SK-N-SH (cell line): ENCODE data around the gene GALNT6. TPM values are rescaled to one million over a fixed set of nuclear protein-coding genes. Genes with fewer than 3 reads are reported as not detected.

ENCODE experiments used
- CTCF ChIA-PET: fragments of 300-600, 350-600 bp; formaldehyde crosslinking; extraction: SDS; loops from one replicate; lab custom pipeline; 2021; lab: Yijun Ruan, JAX
- POLR2A ChIA-PET: fragments of 350-600 bp; sonication (Branson Sonifier 250); formaldehyde crosslinking; extraction: SDS; loops from one replicate; lab custom pipeline; 2020; ENCODE audit warnings: antibody characterized with exemption, inconsistent platforms; lab: Yijun Ruan, JAX
- DNase-seq: peaks from one replicate; pipeline ENCODE4 v3.0.0; 2012
- H2AFZ ChIP-seq: fragments of 200-600 bp; sonication (generic); 2 replicates; pipeline ENCODE4 v1.8.1; 2016; ENCODE audit warnings: antibody characterized with exemption, mild to moderate bottlenecking, low read depth
- H3F3A ChIP-seq: fragments of 200-600 bp; sonication (generic); replicated peaks from 2 replicates; pipeline ENCODE3; 2016; ENCODE audit warnings: antibody characterized with exemption, mild to moderate bottlenecking; ENCODE audit not compliant: insufficient read depth
- H3K27ac ChIP-seq, 2 experiments: fragments of 200-500 bp in 1 of 2; fragments of 200-600 bp in 1 of 2; sonication (Bioruptor generic) in 1 of 2; sonication (generic), shearing (Covaris generic) in 1 of 2; 2 replicates each; pipeline versions ENCODE4 v1.5.1 to v1.6.1; 2014 to 2016; ENCODE audit warnings: low read depth in 2 of 2, inconsistent platforms in 1 of 2, low read length in 1 of 2, mild to moderate bottlenecking in 1 of 2, mixed read lengths in 1 of 2
- H3K27me3 ChIP-seq: fragments of 200-600 bp; sonication (generic), shearing (Covaris generic); 2 replicates; pipeline ENCODE4 v1.6.1; 2016; ENCODE audit warnings: mixed run types; ENCODE audit not compliant: insufficient read depth
- H3K36me3 ChIP-seq, 2 experiments: fragments of 200-500 bp in 1 of 2; fragments of 200-600 bp in 1 of 2; sonication (Bioruptor generic) in 1 of 2; sonication (generic) in 1 of 2; replicated peaks in 1 of 2; 2 replicates each; pipeline versions ENCODE3 to v1.5.1; 2014 to 2016; ENCODE audit warnings: low read length in 1 of 2, mild to moderate bottlenecking in 1 of 2; ENCODE audit not compliant: insufficient read depth in 2 of 2, control insufficient read depth in 1 of 2
- H3K4me1 ChIP-seq, 2 experiments: fragments of 200-500 bp in 1 of 2; fragments of 200-600 bp in 1 of 2; sonication (Bioruptor generic) in 1 of 2; sonication (generic), shearing (Covaris generic) in 1 of 2; 2 replicates each; pipeline versions ENCODE4 v1.5.1 to v1.6.1; 2014 to 2016; ENCODE audit warnings: low read depth in 1 of 2, low read length in 1 of 2, mixed run types in 1 of 2; ENCODE audit not compliant: insufficient read depth in 2 of 2, control insufficient read depth in 1 of 2
- H3K4me2 ChIP-seq: fragments of 200-600 bp; sonication (generic), shearing (Covaris generic); 2 replicates; pipeline ENCODE4 v1.6.1; 2017; ENCODE audit warnings: mixed run types
- H3K4me3 ChIP-seq, 2 experiments: fragments of 200-500 bp in 1 of 2; fragments of 200-600 bp in 1 of 2; sonication (Bioruptor generic) in 1 of 2; sonication (generic), shearing (Covaris generic) in 1 of 2; 2 replicates each; pipeline versions ENCODE4 v1.5.1 to v1.8.1; 2014 to 2016; ENCODE audit warnings: low read depth in 2 of 2, inconsistent platforms in 1 of 2, low read length in 1 of 2, mild to moderate bottlenecking in 1 of 2, mixed read lengths in 1 of 2, moderate library complexity in 1 of 2
- H3K79me2 ChIP-seq: fragments of 200-600 bp; sonication (generic); 2 replicates; pipeline ENCODE4 v1.8.1; 2017; ENCODE audit warnings: mild to moderate bottlenecking; ENCODE audit not compliant: insufficient read depth
- H3K9ac ChIP-seq: fragments of 200-600 bp; sonication (generic); 2 replicates; pipeline ENCODE4 v1.6.1; 2017; ENCODE audit warnings: mixed run types
- H3K9me2 ChIP-seq: fragments of 200-600 bp; sonication (generic); 2 replicates; pipeline ENCODE4 v1.6.1; 2017; ENCODE audit warnings: mixed run types
- H3K9me3 ChIP-seq: fragments of 200-600 bp; sonication (generic); 2 replicates; pipeline ENCODE4 v1.6.1; 2017; ENCODE audit warnings: mixed run types, mild to moderate bottlenecking, moderate library complexity
- H4K20me1 ChIP-seq: fragments of 200-600 bp; sonication (generic); 2 replicates; pipeline ENCODE4 v1.6.1; 2017; ENCODE audit warnings: mild to moderate bottlenecking, mixed run types; ENCODE audit not compliant: insufficient read depth
- EP300 ChIP-seq, 2 experiments: IDR thresholded peaks; 2 replicates each; pipeline versions ENCODE4 v1.4.0 to v1.6.1; 2012; ENCODE audit warnings: borderline replicate concordance in 1 of 2, low read depth in 1 of 2, low read length in 1 of 2
- FOSL2 ChIP-seq: IDR thresholded peaks from 2 replicates; pipeline ENCODE4 v1.4.0; 2012; ENCODE audit warnings: low read depth, mild to moderate bottlenecking, moderate library complexity, borderline replicate concordance
- FOXJ3 ChIP-seq: sonication (generic); formaldehyde crosslinking; IDR thresholded peaks from 2 replicates; pipeline ENCODE4 v1.5.1; 2020; ENCODE audit warnings: mild to moderate bottlenecking, missing genetic modification reagents
- GABPA ChIP-seq: IDR thresholded peaks from 2 replicates; pipeline ENCODE4 v1.4.0; 2012; ENCODE audit warnings: low read depth, mild to moderate bottlenecking
- GATA2 ChIP-seq: sonication (generic); formaldehyde crosslinking; IDR thresholded peaks from 2 replicates; pipeline ENCODE4 v1.5.0; 2020; ENCODE audit warnings: mild to moderate bottlenecking, missing genetic modification reagents
- JUND ChIP-seq: IDR thresholded peaks from 2 replicates; pipeline ENCODE4 v1.4.0; 2012
- MXI1 ChIP-seq: IDR thresholded peaks from 2 replicates; pipeline ENCODE4 v1.6.1; 2012; ENCODE audit warnings: mild to moderate bottlenecking, low read depth, low read length, improper control_type of control experiment
- POLR2AphosphoS5 ChIP-seq: IDR thresholded peaks from 2 replicates; pipeline ENCODE4 v1.6.1; 2012; ENCODE audit warnings: low read depth, low read length
- RAD21 ChIP-seq: IDR thresholded peaks from 2 replicates; pipeline ENCODE4 v1.6.1; 2012; ENCODE audit warnings: mild to moderate bottlenecking, low read length
- RCOR1 ChIP-seq: fragments of 150-350 bp; IDR thresholded peaks from 2 replicates; pipeline ENCODE4 v1.6.1; 2017; ENCODE audit warnings: antibody characterized with exemption, low read length
- RXRA ChIP-seq: IDR thresholded peaks from 2 replicates; pipeline ENCODE4 v1.4.0; 2012; ENCODE audit warnings: low read depth, mild to moderate bottlenecking, borderline replicate concordance
- SIN3A ChIP-seq: IDR thresholded peaks from 2 replicates; pipeline ENCODE4 v1.6.1; 2012; ENCODE audit warnings: low read depth, mild to moderate bottlenecking, low read length, moderate library complexity, borderline replicate concordance
- SMC3 ChIP-seq: IDR thresholded peaks from 2 replicates; pipeline ENCODE4 v1.6.1; 2012; ENCODE audit warnings: low read depth, low read length, improper control_type of control experiment
- TCF12 ChIP-seq: IDR thresholded peaks from 2 replicates; pipeline ENCODE4 v1.4.0; 2012
- TEAD4 ChIP-seq: IDR thresholded peaks from 2 replicates; pipeline ENCODE4 v1.4.0; 2012; ENCODE audit warnings: mild to moderate bottlenecking, borderline replicate concordance; ENCODE audit not compliant: insufficient read depth
- WGBS: methylation state at CpG from one replicate; pipeline ENCODE4 v1.1.6; 2017; ENCODE audit warnings: low lambda C conversion rate; 5-methylcytosine and 5-hydroxymethylcytosine counted together
- polyA plus RNA-seq, 3 experiments: library from polyadenylated mRNA; depleted of rRNA; stranded (reverse); fragments of >200 nt; gene quantifications; 2 replicates each; pipeline ENCODE4 v1.2.3, GENCODE V29; 2012
- TF ChIP-seq, protein P1 (sequence below): IDR thresholded peaks from 2 replicates; pipeline ENCODE4 v1.4.0; 2012; ENCODE audit warnings: low read depth, borderline replicate concordance
- TF ChIP-seq, protein P2 (sequence below): IDR thresholded peaks from 2 replicates; pipeline ENCODE4 v1.4.0; 2012; ENCODE audit warnings: low read depth
- TF ChIP-seq, protein P3 (sequence below): IDR thresholded peaks from 2 replicates; pipeline ENCODE4 v1.4.0; 2012; ENCODE audit warnings: low read depth, borderline replicate concordance
- TF ChIP-seq, protein P4 (sequence below): fragments of 150-350 bp; IDR thresholded peaks from 2 replicates; pipeline ENCODE4 v1.6.1; 2016; ENCODE audit warnings: mild to moderate bottlenecking, low read depth, low read length

GALNT6 gene
- polyA plus RNA-seq, 1 of the 3 experiments (the other 2 are of a cell fraction) = 0.74 TPM

DNA sequence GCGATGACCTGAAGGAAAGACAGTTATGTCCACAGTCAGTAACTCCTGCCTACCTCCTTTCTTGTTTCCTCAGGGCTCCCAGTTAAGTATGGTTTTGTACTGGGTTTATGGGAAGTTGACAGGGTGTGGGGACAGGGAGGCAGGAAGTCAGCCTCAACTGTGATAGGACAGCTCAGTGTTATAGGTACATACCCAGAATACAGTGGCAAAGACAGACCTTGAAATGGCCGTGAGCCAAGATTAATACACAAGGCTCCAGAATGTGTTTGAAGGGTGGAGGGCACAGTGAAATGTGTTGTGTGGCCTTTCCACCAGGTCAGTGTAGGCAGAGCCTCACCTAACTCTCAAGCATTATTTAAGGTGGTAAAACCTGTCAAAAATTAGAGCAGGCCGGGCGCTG is 62.6 kb downstream of the GALNT6 start:
- no peaks in the 10 kb centered on the region for H3K9me2 ChIP-seq

More for the DNA sequence above, 62.6 kb downstream of the GALNT6 start:
- CTCF ChIA-PET = no interaction called here
- Histone ChIP-seq H2AFZ (no peak overlapping the region), H3K27me3 (no peaks in the 10 kb centered on the region), H4K20me1 (no peaks in the 10 kb centered on the region), H3K9me3 (no peaks in the 10 kb centered on the region), H3K4me1 (no peaks in the 10 kb centered on the region), H3F3A (no peaks in the 10 kb centered on the region), H3K4me3 (no peak overlapping the region), H3K9ac (no peak overlapping the region), H3K4me2 (no peak overlapping the region), H3K27ac (no peak overlapping the region), H3K79me2 (no peaks in the 10 kb centered on the region), H3K36me3 (no peaks in the 10 kb centered on the region)
- TF ChIP-seq RAD21 = no peak
- no peak for TF ChIP-seq GABPA
- no peak for TF ChIP-seq FOSL2
- no peak for TF ChIP-seq SMC3
- no peak for TF ChIP-seq TCF12
- TF ChIP-seq EP300 (IDR thresholded peaks at IDR 0.05; ENCODE audit: borderline replicate concordance in 1 of 2, low read depth in 1 of 2, low read length in 1 of 2) = no peak
- TF ChIP-seq, protein P1, sequence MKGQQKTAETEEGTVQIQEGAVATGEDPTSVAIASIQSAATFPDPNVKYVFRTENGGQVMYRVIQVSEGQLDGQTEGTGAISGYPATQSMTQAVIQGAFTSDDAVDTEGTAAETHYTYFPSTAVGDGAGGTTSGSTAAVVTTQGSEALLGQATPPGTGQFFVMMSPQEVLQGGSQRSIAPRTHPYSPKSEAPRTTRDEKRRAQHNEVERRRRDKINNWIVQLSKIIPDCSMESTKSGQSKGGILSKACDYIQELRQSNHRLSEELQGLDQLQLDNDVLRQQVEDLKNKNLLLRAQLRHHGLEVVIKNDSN = no peak
- TF ChIP-seq, protein P2, sequence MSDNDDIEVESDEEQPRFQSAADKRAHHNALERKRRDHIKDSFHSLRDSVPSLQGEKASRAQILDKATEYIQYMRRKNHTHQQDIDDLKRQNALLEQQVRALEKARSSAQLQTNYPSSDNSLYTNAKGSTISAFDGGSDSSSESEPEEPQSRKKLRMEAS = no peak
- no peak for TF ChIP-seq TEAD4
- TF ChIP-seq, protein P3, sequence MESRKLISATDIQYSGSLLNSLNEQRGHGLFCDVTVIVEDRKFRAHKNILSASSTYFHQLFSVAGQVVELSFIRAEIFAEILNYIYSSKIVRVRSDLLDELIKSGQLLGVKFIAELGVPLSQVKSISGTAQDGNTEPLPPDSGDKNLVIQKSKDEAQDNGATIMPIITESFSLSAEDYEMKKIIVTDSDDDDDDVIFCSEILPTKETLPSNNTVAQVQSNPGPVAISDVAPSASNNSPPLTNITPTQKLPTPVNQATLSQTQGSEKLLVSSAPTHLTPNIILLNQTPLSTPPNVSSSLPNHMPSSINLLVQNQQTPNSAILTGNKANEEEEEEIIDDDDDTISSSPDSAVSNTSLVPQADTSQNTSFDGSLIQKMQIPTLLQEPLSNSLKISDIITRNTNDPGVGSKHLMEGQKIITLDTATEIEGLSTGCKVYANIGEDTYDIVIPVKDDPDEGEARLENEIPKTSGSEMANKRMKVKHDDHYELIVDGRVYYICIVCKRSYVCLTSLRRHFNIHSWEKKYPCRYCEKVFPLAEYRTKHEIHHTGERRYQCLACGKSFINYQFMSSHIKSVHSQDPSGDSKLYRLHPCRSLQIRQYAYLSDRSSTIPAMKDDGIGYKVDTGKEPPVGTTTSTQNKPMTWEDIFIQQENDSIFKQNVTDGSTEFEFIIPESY = no peak
- no peak for TF ChIP-seq FOXJ3
- no peak for TF ChIP-seq JUND
- no peak for TF ChIP-seq POLR2AphosphoS5
- no peak for TF ChIP-seq GATA2
- no peak for TF ChIP-seq RXRA
- TF ChIP-seq, protein P4, sequence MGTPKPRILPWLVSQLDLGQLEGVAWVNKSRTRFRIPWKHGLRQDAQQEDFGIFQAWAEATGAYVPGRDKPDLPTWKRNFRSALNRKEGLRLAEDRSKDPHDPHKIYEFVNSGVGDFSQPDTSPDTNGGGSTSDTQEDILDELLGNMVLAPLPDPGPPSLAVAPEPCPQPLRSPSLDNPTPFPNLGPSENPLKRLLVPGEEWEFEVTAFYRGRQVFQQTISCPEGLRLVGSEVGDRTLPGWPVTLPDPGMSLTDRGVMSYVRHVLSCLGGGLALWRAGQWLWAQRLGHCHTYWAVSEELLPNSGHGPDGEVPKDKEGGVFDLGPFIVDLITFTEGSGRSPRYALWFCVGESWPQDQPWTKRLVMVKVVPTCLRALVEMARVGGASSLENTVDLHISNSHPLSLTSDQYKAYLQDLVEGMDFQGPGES = no peak
- no peak for TF ChIP-seq SIN3A
- no peak for TF ChIP-seq RCOR1
- no peak for TF ChIP-seq MXI1
- no peak for DNase-seq
- POLR2A ChIA-PET = no interaction called here
- WGBS = 94% methylated on average over 4 of the region's 4 CpGs
